T-cell (primary cell): ENCODE results near the gene DRICH1. TPM values are rescaled to one million over a fixed set of nuclear protein-coding genes. Genes with fewer than 3 reads are reported as not detected.

Experiments
- ATAC-seq, 4 experiments: fragments of 200-7000 bp in 3 of 4; fragments of 150-1000 bp in 1 of 4; cut with Tn5 transposase; replicated peaks in 1 of 4; 1 replicate in 3 of 4; 2 replicates in 1 of 4; pipeline ENCODE4 v1.10.0; 2021; ENCODE audit warnings: moderate library complexity in 3 of 4, mild to moderate bottlenecking in 2 of 4, moderate number of reproducible peaks in 1 of 4
- CTCF ChIA-PET, 2 donors: fragments of 300-600 bp; sonication (Branson Sonifier 250); formaldehyde crosslinking; loops; one replicate each; lab custom pipeline; 2022; ENCODE audit warnings: antibody characterized with exemption in 2 of 2; lab: Charles Lee
- POLR2A ChIA-PET, 2 donors: fragments of 300-600 bp; sonication (Branson Sonifier 250); formaldehyde crosslinking; loops; one replicate each; lab custom pipeline; 2022; ENCODE audit warnings: antibody characterized with exemption in 2 of 2; lab: Charles Lee
- DNase-seq, 35 experiments: peaks; one replicate each; pipeline versions ENCODE4 v3.0.0 to v3.0.0-alpha.2; 2013 to 2023
- H3K27ac ChIP-seq: one replicate; pipeline ENCODE4 v1.5.1; 2013; ENCODE audit warnings: low read length
- H3K27me3 ChIP-seq, 2 experiments: replicated peaks in 1 of 2; 1 replicate in 1 of 2; 2 replicates in 1 of 2; pipeline versions ENCODE4 v1.6.1 to v1.7.0; 2013; ENCODE audit warnings: low read length in 1 of 2, mixed read lengths in 1 of 2; ENCODE audit not compliant: control insufficient read depth in 2 of 2, insufficient read depth in 2 of 2; ENCODE audit errors: extremely low read depth in 1 of 2
- H3K36me3 ChIP-seq, 2 donors: 1 replicate in 1 of 2; 2 replicates in 1 of 2; pipeline versions ENCODE4 v1.6.1 to v1.7.0; 2013; ENCODE audit warnings: low read length in 1 of 2; ENCODE audit not compliant: control insufficient read depth in 2 of 2, insufficient read depth in 1 of 2; ENCODE audit errors: extremely low read depth in 1 of 2
- H3K4me1 ChIP-seq, 2 experiments: 1 replicate in 1 of 2; 2 replicates in 1 of 2; pipeline versions ENCODE4 v1.6.1 to v1.7.0; 2013; ENCODE audit warnings: low read length in 2 of 2, mixed read lengths in 1 of 2; ENCODE audit not compliant: insufficient read depth in 2 of 2, control insufficient read depth in 1 of 2; ENCODE audit errors: extremely low read depth in 1 of 2
- H3K4me3 ChIP-seq, 2 donors: 1 replicate in 1 of 2; 2 replicates in 1 of 2; pipeline versions ENCODE4 v1.5.1 to v1.7.0; 2013; ENCODE audit warnings: mild to moderate bottlenecking in 2 of 2, low read length in 1 of 2, moderate library complexity in 1 of 2; ENCODE audit not compliant: control insufficient read depth in 1 of 2; ENCODE audit errors: extremely low read depth in 1 of 2
- H3K9me3 ChIP-seq: 2 replicates; pipeline ENCODE4 v1.7.0; 2013
- H3K27ac Mint-ChIP-seq, 2 donors: one replicate each; pipeline ENCODE4 v1.8.0; 2020 to 2021; ENCODE audit warnings: mild to moderate bottlenecking in 2 of 2, mixed read lengths in 2 of 2
- H3K27me3 Mint-ChIP-seq, 2 donors: one replicate each; pipeline ENCODE4 v1.8.0; 2021 to 2022; ENCODE audit warnings: mixed read lengths in 2 of 2
- H3K36me3 Mint-ChIP-seq: one replicate; pipeline ENCODE4 v1.8.0; 2021; ENCODE audit warnings: mixed read lengths
- H3K4me1 Mint-ChIP-seq, 3 donors: one replicate each; pipeline ENCODE4 v1.8.0; 2020 to 2022; ENCODE audit warnings: mixed read lengths in 3 of 3, mild to moderate bottlenecking in 1 of 3
- H3K4me3 Mint-ChIP-seq, 3 donors: one replicate each; pipeline ENCODE4 v1.8.0; 2020 to 2022; ENCODE audit warnings: mild to moderate bottlenecking in 3 of 3, mixed read lengths in 3 of 3, moderate library complexity in 3 of 3
- H3K9me3 Mint-ChIP-seq, 3 donors: one replicate each; pipeline ENCODE4 v1.8.0; 2020 to 2022; ENCODE audit warnings: mixed read lengths in 3 of 3
- WGBS: methylation state at CpG from one replicate; pipeline ENCODE4 v1.1.5; 2013; ENCODE audit warnings: missing lambda C conversion rate; ENCODE audit not compliant: insufficient coverage; 5-methylcytosine and 5-hydroxymethylcytosine counted together
- total RNA-seq, 35 experiments: library from RNA in 6 of 35; stranded (reverse) in 6 of 35; fragments of 120-200 nt in 1 of 35; gene quantifications; one replicate each; pipeline versions ENCODE4 v1.2.1 to v1.2.4 and lab custom pipeline; 2013 to 2026

Gene DRICH1
- total RNA-seq, 5 donors from 2014 or later (not counting 1 experiment from before 2014, with no cell fraction given): 0.26 to 2.7 (median 1.2) TPM

GRCh38 chr22:23579280-23579679, 52.8 kb downstream of the DRICH1 start:
- peaks cover 0 to 4% (median 0%) of the 10 kb centered on the region in 3 donors for H3K4me1 Mint-ChIP-seq
- H3K36me3 Mint-ChIP-seq: no peaks in the 10 kb centered on the region
- ATAC-seq (no peak), DNase-seq (no peak)
- H3K27me3 Mint-ChIP-seq: peaks cover 19 to 46% of the 10 kb centered on the region in 2 donors
- H3K36me3 ChIP-seq: no peaks in the 10 kb centered on the region
- H3K9me3 ChIP-seq: no peaks in the 10 kb centered on the region
- ChIA-PET CTCF (no interaction called here), POLR2A (no interaction called here)
- no peaks in the 10 kb centered on the region for H3K9me3 Mint-ChIP-seq
- H3K4me3 Mint-ChIP-seq: no peak overlapping the region
- no peak overlapping the region for H3K27ac ChIP-seq
- H3K4me3 ChIP-seq: no peak overlapping the region
- no peak overlapping the region for H3K27ac Mint-ChIP-seq
- H3K4me1 ChIP-seq: no peaks in the 10 kb centered on the region
- 79% methylated on average over 3 of the region's 5 CpGs for WGBS
- H3K27me3 ChIP-seq: peaks cover 0 to 54% of the 10 kb centered on the region in 2 experiments

- 46% methylated on average over 6 of the region's 11 CpGs for whole genome bisulfite sequencing
- no peak overlapping the region for H3K4me3 Mint-ChIP-seq
- DNase-seq: no peak
- ATAC-seq: no peak
- no peaks in the 10 kb centered on the region for H3K36me3 Mint-ChIP-seq
- H3K4me1 Mint-ChIP-seq: peaks cover 0 to 4% (median 0%) of the 10 kb centered on the region in 3 donors
- peaks cover 16 to 43% of the 10 kb centered on the region in 2 donors for H3K27me3 Mint-ChIP-seq
- no peaks in the 10 kb centered on the region for H3K9me3 Mint-ChIP-seq
- ChIA-PET POLR2A (no interaction called here), CTCF (no interaction called here)
- Histone ChIP-seq H3K27me3 (peaks cover 0 to 45% of the 10 kb centered on the region in 2 experiments), H3K9me3 (no peaks in the 10 kb centered on the region), H3K4me3 (no peak overlapping the region), H3K36me3 (no peaks in the 10 kb centered on the region), H3K27ac (no peak overlapping the region), H3K4me1 (no peaks in the 10 kb centered on the region)
- no peak overlapping the region for H3K27ac Mint-ChIP-seq
Measured at GRCh38 chr22:23578306-23578705, 53.8 kb downstream of the DRICH1 start.

- peaks cover 0 to 45% of the 10 kb centered on the region in 2 experiments for H3K27me3 ChIP-seq
- 0% methylated on average over 3 of the region's 5 CpGs for WGBS
- ChIA-PET POLR2A (no interaction called here), CTCF (interaction anchor here in 1 of 2 donors (0.7 kb wide), 1 partner anchor 108 kb away, joined by 3 read pairs; no protein-coding TSS in a partner anchor)
- DNase-seq (no peak), ATAC-seq (no peak)
- no peak overlapping the region for H3K27ac ChIP-seq
- Mint-ChIP-seq H3K27me3 (peaks cover 13 to 32% of the 10 kb centered on the region in 2 donors), H3K4me1 (peaks cover 0 to 4% (median 0%) of the 10 kb centered on the region in 3 donors), H3K27ac (no peak overlapping the region), H3K36me3 (no peaks in the 10 kb centered on the region), H3K4me3 (no peak overlapping the region), H3K9me3 (peaks cover 0 to 4% (median 0%) of the 10 kb centered on the region in 3 donors)
- H3K4me3 ChIP-seq: no peak overlapping the region
- no peaks in the 10 kb centered on the region for H3K36me3 ChIP-seq
- no peaks in the 10 kb centered on the region for H3K9me3 ChIP-seq
- H3K4me1 ChIP-seq: no peaks in the 10 kb centered on the region
Measured at GRCh38 chr22:23576681-23577080, 55.4 kb downstream of the DRICH1 start.

- Mint-ChIP-seq H3K4me1 (no peaks in the 10 kb centered on the region), H3K27me3 (peaks cover 9 to 29% of the 10 kb centered on the region in 2 donors), H3K27ac (no peak overlapping the region), H3K9me3 (peaks cover 0 to 4% (median 0%) of the 10 kb centered on the region in 3 donors), H3K4me3 (no peak overlapping the region), H3K36me3 (no peaks in the 10 kb centered on the region)
- no peaks in the 10 kb centered on the region for H3K9me3 ChIP-seq
- DNase-seq (no peak), ATAC-seq (no peak)
- H3K4me1 ChIP-seq: no peaks in the 10 kb centered on the region
- H3K27me3 ChIP-seq: peaks cover 0 to 45% of the 10 kb centered on the region in 2 experiments
- H3K36me3 ChIP-seq: no peaks in the 10 kb centered on the region
- WGBS: 81% methylated on average over 3 of the region's 4 CpGs
- H3K4me3 ChIP-seq: no peak overlapping the region
- POLR2A ChIA-PET: no interaction called here
- CTCF ChIA-PET: no interaction called here
- H3K27ac ChIP-seq: no peak overlapping the region
Measured at GRCh38 chr22:23575601-23576000, 56.5 kb downstream of the DRICH1 start.

- ATAC-seq: no peak
- no peaks in the 10 kb centered on the region for H3K4me1 Mint-ChIP-seq
- H3K36me3 Mint-ChIP-seq: no peaks in the 10 kb centered on the region
- H3K27ac ChIP-seq: no peak overlapping the region
- CTCF ChIA-PET: no interaction called here
- POLR2A ChIA-PET: no interaction called here
- H3K27me3 Mint-ChIP-seq: peaks cover 9 to 29% of the 10 kb centered on the region in 2 donors
- no peaks in the 10 kb centered on the region for H3K4me1 ChIP-seq
- peaks cover 0 to 4% (median 0%) of the 10 kb centered on the region in 3 donors for H3K9me3 Mint-ChIP-seq
- no peaks in the 10 kb centered on the region for H3K36me3 ChIP-seq
- H3K27ac Mint-ChIP-seq: no peak overlapping the region
- no peak overlapping the region for H3K4me3 Mint-ChIP-seq
- WGBS: 93% methylated on average over 3 of the region's 8 CpGs
- H3K27me3 ChIP-seq: peaks cover 0 to 40% of the 10 kb centered on the region in 2 experiments
- no peak for DNase-seq
- H3K9me3 ChIP-seq: no peaks in the 10 kb centered on the region
- no peak overlapping the region for H3K4me3 ChIP-seq
Measured at GRCh38 chr22:23574877-23575276, 57.2 kb downstream of the DRICH1 start.

- Histone ChIP-seq H3K36me3 (no peaks in the 10 kb centered on the region), H3K9me3 (no peaks in the 10 kb centered on the region), H3K4me3 (no peak overlapping the region), H3K27me3 (peaks cover 0 to 37% of the 10 kb centered on the region in 2 experiments), H3K4me1 (no peaks in the 10 kb centered on the region), H3K27ac (no peak overlapping the region)
- Mint-ChIP-seq H3K4me1 (no peaks in the 10 kb centered on the region), H3K36me3 (no peaks in the 10 kb centered on the region), H3K27ac (no peak overlapping the region), H3K27me3 (peaks cover 9 to 29% of the 10 kb centered on the region in 2 donors), H3K9me3 (peaks cover 0 to 4% (median 0%) of the 10 kb centered on the region in 3 donors), H3K4me3 (no peak overlapping the region)
- 100% methylated on average over 1 of the region's 4 CpGs for WGBS
- ATAC-seq: no peak
- ChIA-PET CTCF (no interaction called here), POLR2A (no interaction called here)
- no peak for DNase-seq
Measured at GRCh38 chr22:23574371-23574811, 57.7 kb downstream of the DRICH1 start.
